Measurements from ENCODE around the gene EPS8L3.
"Not testable (repeated sequence)": the region's sequence is repeated elsewhere in the genome, so short reads cannot be mapped to it uniquely, and the experiment has no call there.

Gene EPS8L3

GRCh38 chr1:109712321-109712864 lies 51.3 kb downstream of the EPS8L3 start:
- TF ChIP-seq EZH2phosphoT487 (conservative IDR thresholded peaks at IDR 0.05; ENCODE audit: low read length) = no peak
- TF ChIP-seq CTCF (IDR thresholded peaks at IDR 0.05; ENCODE audit: insufficient read depth, low read length, poor library complexity, severe bottlenecking) = no peak
- Histone ChIP-seq H3K4me2 (ENCODE audit: low read depth, low read length, poor library complexity, severe bottlenecking) (no peak overlapping the region), H3K4me3 (ENCODE audit: insufficient read depth, low read length, poor library complexity, severe bottlenecking) (no peak overlapping the region)

GRCh38 chr1:109711593-109712320 lies 52.0 kb downstream of the EPS8L3 start, which contains the start of gene GSTM5:
Gene GSTM5, plus strand, starts transcription at chr1:109712251. Its CDS starts 62 bp downstream, at chr1:109712313.
- not testable (repeated sequence) for H3K27ac ChIP-seq (ENCODE audit: low read depth, low read length); H3K4me3 ChIP-seq (ENCODE audit: insufficient read depth, low read length, poor library complexity, severe bottlenecking); H3F3A ChIP-seq (ENCODE audit: insufficient read depth); H3K27me3 ChIP-seq (ENCODE audit: low read length); H3K9me2 ChIP-seq (replicated peaks; ENCODE audit: insufficient read depth, low read length); H3K9me3 ChIP-seq (ENCODE audit: insufficient read depth, low read length); H3K36me3 ChIP-seq (ENCODE audit: low read length); H3K79me2 ChIP-seq (ENCODE audit: insufficient read depth, low read length); H2AFZ ChIP-seq (ENCODE audit: low read depth, low read length, severe bottlenecking); H4K20me1 ChIP-seq (ENCODE audit: low read depth, low read length)
- Histone ChIP-seq H3K9ac (ENCODE audit: low read length) (peak within 1 kb of the TSS; percentile 22; the same call in 1 of the 2 replicates), H3K4me2 (ENCODE audit: low read depth, low read length, poor library complexity, severe bottlenecking) (peak within 1 kb of the TSS; percentile 24)

More at GRCh38 chr1:109712321-109712864, 51.3 kb downstream of the EPS8L3 start:
- H4K20me1 ChIP-seq (ENCODE audit: low read depth, low read length) = no peaks in the 10 kb centered on the region
- no peaks in the 10 kb centered on the region for H3K79me2 ChIP-seq (ENCODE audit: insufficient read depth, low read length)
- 0 out of 2 replicates have a peak, but pooled peaks cover 3% of the 10 kb centered on the region for H3K9me3 ChIP-seq (ENCODE audit: insufficient read depth, low read length)
- no peaks in the 10 kb centered on the region for H3F3A ChIP-seq (ENCODE audit: insufficient read depth)
- no peak overlapping the region for H2AFZ ChIP-seq (ENCODE audit: low read depth, low read length, severe bottlenecking)
- no peak overlapping the region for H3K9ac ChIP-seq (ENCODE audit: low read length)
- H3K27ac ChIP-seq (ENCODE audit: low read depth, low read length) = no peak overlapping the region
- H3K36me3 ChIP-seq (ENCODE audit: low read length) = no peaks in the 10 kb centered on the region
- no peaks in the 10 kb centered on the region for H3K9me2 ChIP-seq (replicated peaks; ENCODE audit: insufficient read depth, low read length)
- H3K27me3 ChIP-seq (ENCODE audit: low read length) = no peaks in the 10 kb centered on the region

DNA sequence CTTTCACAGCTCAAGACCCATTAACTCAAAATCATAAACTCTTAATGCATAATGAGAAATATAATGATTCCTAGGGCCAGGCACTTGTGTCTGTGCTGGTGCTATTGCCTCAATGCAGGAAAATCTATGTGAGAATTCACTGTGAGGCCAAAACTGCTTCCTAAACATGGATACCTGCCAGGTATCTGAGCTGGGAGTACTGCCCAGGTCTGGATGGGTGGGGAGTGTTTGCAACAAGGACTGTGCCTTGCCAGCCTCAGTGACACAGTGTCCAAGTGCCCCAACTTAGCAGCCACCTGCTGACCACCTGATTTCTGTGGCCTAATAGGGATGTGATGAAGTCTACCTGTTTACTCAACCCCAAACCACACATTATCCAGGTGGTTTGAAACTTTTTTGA lies 53.9 kb downstream of the EPS8L3 start:
- not testable (repeated sequence) for H4K20me1 ChIP-seq (ENCODE audit: low read depth, low read length); H3K36me3 ChIP-seq (ENCODE audit: low read length); H2AFZ ChIP-seq (ENCODE audit: low read depth, low read length, severe bottlenecking); H3K27me3 ChIP-seq (ENCODE audit: low read length); H3K79me2 ChIP-seq (ENCODE audit: insufficient read depth, low read length); H3K4me3 ChIP-seq (ENCODE audit: insufficient read depth, low read length, poor library complexity, severe bottlenecking); H3K9me3 ChIP-seq (ENCODE audit: insufficient read depth, low read length); H3K4me2 ChIP-seq (ENCODE audit: low read depth, low read length, poor library complexity, severe bottlenecking); H3K9me2 ChIP-seq (replicated peaks; ENCODE audit: insufficient read depth, low read length); H3K9ac ChIP-seq (ENCODE audit: low read length); H3F3A ChIP-seq (ENCODE audit: insufficient read depth); H3K27ac ChIP-seq (ENCODE audit: low read depth, low read length)

- H3K9me3 ChIP-seq (ENCODE audit: insufficient read depth, low read length); H3F3A ChIP-seq (ENCODE audit: insufficient read depth): not testable (repeated sequence)
Measured at GRCh38 chr1:109708949-109709348, 54.8 kb downstream of the EPS8L3 start.

GRCh38 chr1:109705411-109705810 lies 58.3 kb downstream of the EPS8L3 start:
- H3K9ac ChIP-seq (ENCODE audit: low read length) = no peak overlapping the region
- H4K20me1 ChIP-seq (ENCODE audit: low read depth, low read length) = no peaks in the 10 kb centered on the region
- H3K9me3 ChIP-seq (ENCODE audit: insufficient read depth, low read length) = 0 out of 2 replicates have a peak, but pooled peaks cover 3% of the 10 kb centered on the region
- no peak overlapping the region for H3K4me2 ChIP-seq (ENCODE audit: low read depth, low read length, poor library complexity, severe bottlenecking)
- no peaks in the 10 kb centered on the region for H3K79me2 ChIP-seq (ENCODE audit: insufficient read depth, low read length)
- no peaks in the 10 kb centered on the region for H3K36me3 ChIP-seq (ENCODE audit: low read length)
- no peak overlapping the region for H3K27ac ChIP-seq (ENCODE audit: low read depth, low read length)
- H3K9me2 ChIP-seq (replicated peaks; ENCODE audit: insufficient read depth, low read length) = no peaks in the 10 kb centered on the region
- no peak overlapping the region for H3K4me3 ChIP-seq (ENCODE audit: insufficient read depth, low read length, poor library complexity, severe bottlenecking)
- H3F3A ChIP-seq (ENCODE audit: insufficient read depth) = no peaks in the 10 kb centered on the region
- H3K27me3 ChIP-seq (ENCODE audit: low read length) = no peaks in the 10 kb centered on the region
- TF ChIP-seq CTCF (IDR thresholded peaks at IDR 0.05; ENCODE audit: insufficient read depth, low read length, poor library complexity, severe bottlenecking) = no peak
- TF ChIP-seq EZH2phosphoT487 (conservative IDR thresholded peaks at IDR 0.05; ENCODE audit: low read length) = no peak
- H2AFZ ChIP-seq (ENCODE audit: low read depth, low read length, severe bottlenecking) = no peak overlapping the region

More at GRCh38 chr1:109708949-109709348, 54.8 kb downstream of the EPS8L3 start:
- not testable (repeated sequence) for H3K27me3 ChIP-seq (ENCODE audit: low read length); H4K20me1 ChIP-seq (ENCODE audit: low read depth, low read length); H3K4me2 ChIP-seq (ENCODE audit: low read depth, low read length, poor library complexity, severe bottlenecking); H3K9ac ChIP-seq (ENCODE audit: low read length); H3K27ac ChIP-seq (ENCODE audit: low read depth, low read length); H3K4me3 ChIP-seq (ENCODE audit: insufficient read depth, low read length, poor library complexity, severe bottlenecking); H3K36me3 ChIP-seq (ENCODE audit: low read length); H3K9me2 ChIP-seq (replicated peaks; ENCODE audit: insufficient read depth, low read length); H3K79me2 ChIP-seq (ENCODE audit: insufficient read depth, low read length); H2AFZ ChIP-seq (ENCODE audit: low read depth, low read length, severe bottlenecking)

Data from SU-DHL-6 (cell line).